HG03139 (cell line): Measurements from ENCODE around the gene ICOSLG.
"Not testable (repeated sequence)": the region's sequence is repeated elsewhere in the genome, so short reads cannot be mapped to it uniquely, and the experiment has no call there.

Source experiments
- ATAC-seq: cut with Tn5 transposase; IDR thresholded peaks from one replicate; pipeline ENCODE4 v1.9.1; 2021; ENCODE audit not compliant: unreplicated experiment

The ICOSLG gene

GRCh38 chr21:44184862-44185261 lies 55.9 kb downstream of the ICOSLG start:
- not testable (repeated sequence) for ATAC-seq

GRCh38 chr21:44182202-44182601 lies 58.5 kb downstream of the ICOSLG start:
- ATAC-seq: not testable (repeated sequence)

- ATAC-seq: not testable (repeated sequence)
Observed at GRCh38 chr21:44181506-44181905, 59.2 kb downstream of the ICOSLG start.

- not testable (repeated sequence) for ATAC-seq
Observed at GRCh38 chr21:44176127-44176526, 64.6 kb downstream of the ICOSLG start.

- not testable (repeated sequence) for ATAC-seq
Observed at GRCh38 chr21:44175189-44175588, 65.6 kb downstream of the ICOSLG start.
